Stimulated activated memory B cell treated with anti-CD40 and anti-IgM and Interleukin-4, amounts not matched to agents 10 μg/mL and 1 μg/mL and 100 μg/mL, for 72 hours (primary cell): Measurements from ENCODE around the gene OPN1LW.
"Not testable (repeated sequence)": the region's sequence is repeated elsewhere in the genome, so short reads cannot be mapped to it uniquely, and the experiment has no call there.

Source experiments
- ATAC-seq: fragments of 150-1000 bp; cut with Tn5 transposase; 2 replicates; pipeline ENCODE4 v1.10.0; 2021
- H3K27ac Mint-ChIP-seq: one replicate; pipeline ENCODE4 v1.8.0; 2022; ENCODE audit warnings: mild to moderate bottlenecking, mixed read lengths
- H3K27me3 Mint-ChIP-seq: one replicate; pipeline ENCODE4 v1.8.0; 2022; ENCODE audit warnings: mixed read lengths
- H3K36me3 Mint-ChIP-seq: one replicate; pipeline ENCODE4 v1.8.0; 2022; ENCODE audit warnings: mixed read lengths
- H3K4me1 Mint-ChIP-seq: one replicate; pipeline ENCODE4 v1.8.0; 2022; ENCODE audit warnings: mixed read lengths
- H3K4me3 Mint-ChIP-seq: one replicate; pipeline ENCODE4 v1.8.0; 2022; ENCODE audit warnings: mild to moderate bottlenecking, moderate library complexity, mixed read lengths
- H3K9me3 Mint-ChIP-seq: one replicate; pipeline ENCODE4 v1.8.0; 2022; ENCODE audit warnings: mixed read lengths

OPN1LW gene

GRCh38 chrX:154144010-154144409, at the start of gene OPN1LW:
Gene OPN1LW (plus strand): TSS chrX:154144243. CDS start chrX:154144284, 41 bp downstream.
- H3K36me3 Mint-ChIP-seq, H3K4me1 Mint-ChIP-seq, ATAC-seq, H3K27ac Mint-ChIP-seq, H3K4me3 Mint-ChIP-seq, H3K27me3 Mint-ChIP-seq, H3K9me3 Mint-ChIP-seq: not testable (repeated sequence)

DNA sequence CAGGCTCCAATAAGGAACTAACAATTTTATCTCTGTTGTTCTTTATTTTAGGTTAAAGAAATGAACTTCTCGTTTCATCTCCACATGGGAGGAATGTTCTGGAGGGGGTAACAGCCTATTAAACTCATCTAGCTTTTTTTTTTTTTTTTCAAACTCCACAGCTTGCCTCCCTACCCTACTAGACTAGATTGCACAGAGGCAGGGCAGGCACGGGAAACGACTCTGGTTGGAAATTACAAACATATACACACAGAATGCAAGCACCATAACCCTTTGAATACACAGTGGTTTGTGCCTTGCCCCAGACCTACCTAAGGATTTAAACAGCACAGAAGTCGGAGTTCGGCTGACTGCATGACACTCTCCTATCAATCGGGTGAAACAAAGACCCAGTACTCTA, 49.2 kb upstream of the OPN1LW start:
- peak overlapping the region; percentile 50 for H3K4me3 Mint-ChIP-seq
- no peaks in the 10 kb centered on the region for H3K27me3 Mint-ChIP-seq
- H3K4me1 Mint-ChIP-seq, result peaks cover 47% of the 10 kb centered on the region
- ATAC-seq, result no peak
- H3K36me3 Mint-ChIP-seq, result peaks cover 14% of the 10 kb centered on the region
- peak overlapping the region; percentile 27 for H3K27ac Mint-ChIP-seq
- no peaks in the 10 kb centered on the region for H3K9me3 Mint-ChIP-seq

GRCh38 chrX:154096140-154097002, 47.7 kb upstream of the OPN1LW start:
- ATAC-seq, result peak; percentile 13
- Mint-ChIP-seq H3K4me1 (peaks cover 38% of the 10 kb centered on the region), H3K4me3 (peak overlapping the region; percentile 97), H3K27ac (peak overlapping the region; percentile 97), H3K27me3 (no peaks in the 10 kb centered on the region), H3K36me3 (peaks cover 7% of the 10 kb centered on the region), H3K9me3 (no peaks in the 10 kb centered on the region)

DNA sequence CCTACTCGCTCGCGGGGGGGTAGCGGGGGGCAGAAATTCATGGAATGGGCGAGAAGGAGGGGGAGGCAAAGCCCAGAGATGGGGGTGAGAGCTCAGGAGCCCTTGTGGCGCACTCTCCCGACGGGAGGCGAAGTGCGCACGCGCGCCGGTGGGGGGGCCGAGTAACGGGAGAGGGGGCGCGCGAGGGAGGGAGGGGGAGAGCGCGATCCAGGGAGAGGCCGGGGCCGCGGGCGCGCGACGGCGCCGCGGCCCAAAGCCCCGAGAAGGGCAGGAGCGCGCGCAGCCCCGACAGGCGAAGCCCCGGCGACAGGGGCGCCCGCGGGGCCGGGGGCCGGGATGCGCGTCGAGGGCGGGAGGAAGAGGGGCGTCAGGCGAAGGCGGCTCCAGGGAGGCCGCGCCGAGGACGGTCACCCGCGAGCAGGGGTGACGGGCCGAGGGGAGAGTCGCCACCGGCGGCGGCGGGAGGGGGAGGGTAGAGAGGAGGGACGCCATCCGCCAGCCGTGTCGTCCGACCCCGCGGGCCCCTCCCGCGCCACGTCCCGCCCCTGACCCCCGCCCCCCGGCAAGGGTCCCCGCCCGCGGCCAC, 46.9 kb upstream of the OPN1LW start:
- ATAC-seq, result peak; percentile 74
- peaks cover 7% of the 10 kb centered on the region for H3K36me3 Mint-ChIP-seq
- no peaks in the 10 kb centered on the region for H3K9me3 Mint-ChIP-seq
- no peaks in the 10 kb centered on the region for H3K27me3 Mint-ChIP-seq
- H3K4me3 Mint-ChIP-seq, result peak overlapping the region; percentile 97
- H3K27ac Mint-ChIP-seq, result peak overlapping the region; percentile 97
- peaks cover 38% of the 10 kb centered on the region for H3K4me1 Mint-ChIP-seq

DNA sequence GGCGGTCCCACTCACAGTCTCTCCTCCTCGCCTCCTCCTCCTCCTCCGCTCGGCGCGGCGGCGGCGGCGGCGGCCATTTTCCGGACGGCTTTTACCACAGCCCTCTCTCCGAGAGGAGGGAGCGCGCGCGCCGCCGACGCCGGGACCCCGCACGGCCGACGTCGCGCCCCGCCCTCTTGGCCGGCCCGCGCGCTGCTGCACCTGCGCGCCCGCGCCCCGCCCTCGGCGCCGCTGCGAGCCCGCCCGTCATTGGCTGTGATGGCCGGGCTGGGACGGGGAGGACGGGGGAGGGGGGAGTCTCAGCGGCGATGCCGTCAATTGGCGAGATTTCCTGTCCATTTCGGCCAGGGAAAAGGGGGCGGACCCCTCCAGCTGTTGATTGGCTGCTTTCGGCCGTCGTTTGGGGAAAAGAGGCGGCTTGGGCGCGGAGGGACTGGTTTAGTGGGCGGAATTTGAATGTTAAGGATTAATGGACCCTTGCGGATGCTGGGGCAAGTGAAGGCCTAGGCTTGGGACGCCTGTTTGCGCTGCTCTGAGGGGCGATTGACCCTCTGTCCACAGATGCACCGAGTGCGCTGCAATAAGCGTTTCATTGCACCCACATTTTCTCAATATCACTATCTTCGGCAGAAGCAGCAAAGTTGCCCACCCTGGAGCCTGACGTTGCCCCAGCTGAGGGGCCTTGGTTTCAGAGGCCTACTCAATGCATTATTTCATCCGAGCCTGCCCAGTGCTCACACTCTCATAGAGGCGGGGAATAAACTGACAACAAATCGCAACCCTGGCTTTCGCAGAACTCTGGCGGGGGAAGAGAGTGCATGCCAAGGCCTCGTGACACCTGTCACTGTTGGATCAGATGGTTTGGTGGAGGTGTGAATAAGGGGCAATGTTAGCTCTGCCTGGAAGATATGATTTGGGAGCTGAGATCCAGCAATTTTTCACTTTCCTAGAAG, 46.2 kb upstream of the OPN1LW start, which contains the start of gene MECP2:
Gene MECP2 (minus strand): TSS at position 129 of the 953 bp plus-strand sequence.
- peak; percentile 96 for ATAC-seq
- no peaks in the 10 kb centered on the region for H3K9me3 Mint-ChIP-seq
- no peaks in the 10 kb centered on the region for H3K27me3 Mint-ChIP-seq
- peak within 1 kb of the TSS; percentile 97 for H3K27ac Mint-ChIP-seq
- peak within 1 kb of the TSS; percentile 97 for H3K4me3 Mint-ChIP-seq
- H3K4me1 Mint-ChIP-seq, result peaks cover 34% of the 10 kb centered on the region
- H3K36me3 Mint-ChIP-seq, result peaks cover 7% of the 10 kb centered on the region

- no peaks in the 10 kb centered on the region for H3K9me3 Mint-ChIP-seq
- H3K27ac Mint-ChIP-seq, result peak overlapping the region; percentile 97
- H3K36me3 Mint-ChIP-seq, result peaks cover 7% of the 10 kb centered on the region
- H3K4me1 Mint-ChIP-seq, result peaks cover 31% of the 10 kb centered on the region
- H3K27me3 Mint-ChIP-seq, result no peaks in the 10 kb centered on the region
- no peak overlapping the region for H3K4me3 Mint-ChIP-seq
- no peak for ATAC-seq
Measured at GRCh38 chrX:154098551-154098950, 45.5 kb upstream of the OPN1LW start.

DNA sequence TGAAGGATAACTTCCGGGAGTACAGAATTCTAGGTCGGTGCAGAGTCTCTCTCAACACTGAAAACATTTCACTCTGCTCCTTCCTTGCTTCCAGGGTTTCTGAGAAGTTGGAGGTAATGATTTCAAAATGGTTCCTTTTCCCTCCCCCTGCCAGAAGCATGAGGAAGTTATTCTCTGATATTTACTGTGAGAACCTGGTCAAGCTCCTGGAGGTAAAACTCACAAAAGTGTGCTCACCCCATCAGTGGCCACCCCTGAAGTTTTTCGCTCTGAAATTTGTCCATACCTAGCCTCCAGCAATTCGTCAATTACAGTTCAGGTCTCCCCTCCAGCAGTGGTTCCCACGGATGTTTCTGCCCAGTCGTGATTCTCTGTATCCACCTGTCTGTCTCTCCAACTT, 30.3 kb upstream of the OPN1LW start:
- peaks cover 10% of the 10 kb centered on the region for H3K4me1 Mint-ChIP-seq
- no peaks in the 10 kb centered on the region for H3K9me3 Mint-ChIP-seq
- H3K27me3 Mint-ChIP-seq, result no peaks in the 10 kb centered on the region
- H3K27ac Mint-ChIP-seq, result no peak overlapping the region
- H3K4me3 Mint-ChIP-seq, result no peak overlapping the region
- no peaks in the 10 kb centered on the region for H3K36me3 Mint-ChIP-seq
- ATAC-seq, result no peak

GRCh38 chrX:154114652-154115051, 29.4 kb upstream of the OPN1LW start:
- Mint-ChIP-seq H3K9me3 (no peaks in the 10 kb centered on the region), H3K27me3 (no peaks in the 10 kb centered on the region), H3K36me3 (no peaks in the 10 kb centered on the region), H3K4me3 (no peak overlapping the region), H3K27ac (no peak overlapping the region), H3K4me1 (peaks cover 10% of the 10 kb centered on the region)
- ATAC-seq, result no peak

- Mint-ChIP-seq H3K4me1 (peaks cover 10% of the 10 kb centered on the region), H3K27me3 (no peaks in the 10 kb centered on the region)
Measured at GRCh38 chrX:154115071-154115470, 29.0 kb upstream of the OPN1LW start.

GRCh38 chrX:154115750-154116149, 28.3 kb upstream of the OPN1LW start:
- Mint-ChIP-seq H3K9me3 (no peaks in the 10 kb centered on the region), H3K4me3 (no peak overlapping the region), H3K36me3 (no peaks in the 10 kb centered on the region), H3K27me3 (no peaks in the 10 kb centered on the region), H3K27ac (peak overlapping the region; percentile 32), H3K4me1 (peaks cover 10% of the 10 kb centered on the region)
- ATAC-seq, result no peak

More at GRCh38 chrX:154115071-154115470, 29.0 kb upstream of the OPN1LW start:
- H3K27ac Mint-ChIP-seq, result no peak overlapping the region
- H3K9me3 Mint-ChIP-seq, result no peaks in the 10 kb centered on the region
- no peaks in the 10 kb centered on the region for H3K36me3 Mint-ChIP-seq
- no peak overlapping the region for H3K4me3 Mint-ChIP-seq
- ATAC-seq, result no peak

- peak overlapping the region; percentile 32 for H3K27ac Mint-ChIP-seq
- H3K4me3 Mint-ChIP-seq, result no peak overlapping the region
- H3K4me1 Mint-ChIP-seq, result peaks cover 10% of the 10 kb centered on the region
- no peaks in the 10 kb centered on the region for H3K9me3 Mint-ChIP-seq
- no peak for ATAC-seq
- H3K27me3 Mint-ChIP-seq, result no peaks in the 10 kb centered on the region
- no peaks in the 10 kb centered on the region for H3K36me3 Mint-ChIP-seq
Measured at GRCh38 chrX:154116426-154117211, 27.4 kb upstream of the OPN1LW start.

GRCh38 chrX:154117566-154117965, 26.5 kb upstream of the OPN1LW start:
- no peaks in the 10 kb centered on the region for H3K27me3 Mint-ChIP-seq
- H3K9me3 Mint-ChIP-seq, result no peaks in the 10 kb centered on the region
- peaks cover 10% of the 10 kb centered on the region for H3K4me1 Mint-ChIP-seq
- no peak overlapping the region for H3K27ac Mint-ChIP-seq
- no peak for ATAC-seq
- H3K36me3 Mint-ChIP-seq, result no peaks in the 10 kb centered on the region
- H3K4me3 Mint-ChIP-seq, result no peak overlapping the region

- H3K4me3 Mint-ChIP-seq, result no peak overlapping the region
- no peak for ATAC-seq
- no peaks in the 10 kb centered on the region for H3K27me3 Mint-ChIP-seq
- H3K36me3 Mint-ChIP-seq, result no peaks in the 10 kb centered on the region
- H3K4me1 Mint-ChIP-seq, result peaks cover 6% of the 10 kb centered on the region
- no peak overlapping the region for H3K27ac Mint-ChIP-seq
- no peaks in the 10 kb centered on the region for H3K9me3 Mint-ChIP-seq
Measured at GRCh38 chrX:154120567-154120966, 23.5 kb upstream of the OPN1LW start.

DNA sequence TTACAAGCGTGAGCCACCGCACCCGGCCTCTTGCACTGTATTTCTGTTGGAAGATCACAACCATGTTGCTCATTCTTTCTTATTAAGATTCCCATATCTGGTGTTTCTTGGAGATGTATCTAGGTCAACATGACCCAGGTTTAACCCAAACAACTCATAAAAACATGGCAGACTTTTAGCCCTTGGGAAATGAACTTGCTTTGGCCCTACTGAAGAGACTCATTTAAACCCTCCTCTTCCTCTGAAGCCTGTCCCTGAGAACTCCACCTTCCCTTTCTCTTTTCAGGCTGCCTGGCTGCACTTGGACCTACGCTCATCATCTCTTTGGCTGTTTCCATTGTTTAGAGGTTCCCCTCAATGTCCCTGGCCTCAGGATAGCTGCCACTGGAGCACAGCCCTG, 22.8 kb upstream of the OPN1LW start:
- no peaks in the 10 kb centered on the region for H3K36me3 Mint-ChIP-seq
- no peaks in the 10 kb centered on the region for H3K9me3 Mint-ChIP-seq
- H3K4me3 Mint-ChIP-seq, result no peak overlapping the region
- no peak for ATAC-seq
- H3K27ac Mint-ChIP-seq, result peak overlapping the region; percentile 22
- H3K4me1 Mint-ChIP-seq, result peaks cover 6% of the 10 kb centered on the region
- H3K27me3 Mint-ChIP-seq, result no peaks in the 10 kb centered on the region
